Measurements from ENCODE around the gene TOP3B. TPM values are rescaled to one million over a fixed set of nuclear protein-coding genes. Genes with fewer than 3 reads are reported as not detected.

TOP3B gene
- total and polyA plus RNA-seq, 9 of the 15 experiments (the other 6 are each of a cell fraction or from before 2014, with no cell fraction given): 3.0 to 188 (median 112) TPM

- no peak for TF ChIP-seq ETV6 (IDR thresholded peaks at IDR 0.05; ENCODE audit: borderline replicate concordance in 1 of 2, low read depth in 2 of 2, low read length in 1 of 2)
- TF ChIP-seq ETV6 (CRISPR knock-in tag; IDR thresholded peaks at IDR 0.05; ENCODE audit: borderline replicate concordance): no peak; the same call in 1 of the 2 replicates
- TF ChIP-seq LARP7 (IDR thresholded peaks at IDR 0.05): no peak
- TF ChIP-seq CUX1 (CRISPR knock-in tag; IDR thresholded peaks at IDR 0.05): peak; percentile 99
- no peak; the same call in 1 of the 2 replicates for TF ChIP-seq ZNF551 (CRISPR knock-in tag; IDR thresholded peaks at IDR 0.05)
- no peak for TF ChIP-seq NR1H2 (CRISPR knock-in tag; IDR thresholded peaks at IDR 0.05)
- TF ChIP-seq PML (IDR thresholded peaks at IDR 0.05; ENCODE audit: low read length): peak; percentile 76
- TF ChIP-seq NR4A1 (CRISPR knock-in tag; IDR thresholded peaks at IDR 0.05): no peak
- no peak for TF ChIP-seq NR4A1 (tag; IDR thresholded peaks at IDR 0.05)
- TF ChIP-seq MECOM (CRISPR knock-in tag; IDR thresholded peaks at IDR 0.05): peak; percentile 100
- TF ChIP-seq TEAD1 (CRISPR knock-in tag; IDR thresholded peaks at IDR 0.05): 0 out of 4 replicates have a peak, but pooled peaks of 1 of the 2 experiments have one; percentile 39
- peak; percentile 98 for TF ChIP-seq KLF10 (CRISPR knock-in tag; IDR thresholded peaks at IDR 0.05)
- peak; percentile 99 for TF ChIP-seq GTF2E2 (tag; IDR thresholded peaks at IDR 0.05)
- TF ChIP-seq ZNF143 (CRISPR knock-in tag; IDR thresholded peaks at IDR 0.05): peak; percentile 54; the same call in 1 of the 2 replicates
- TF ChIP-seq, protein P1, sequence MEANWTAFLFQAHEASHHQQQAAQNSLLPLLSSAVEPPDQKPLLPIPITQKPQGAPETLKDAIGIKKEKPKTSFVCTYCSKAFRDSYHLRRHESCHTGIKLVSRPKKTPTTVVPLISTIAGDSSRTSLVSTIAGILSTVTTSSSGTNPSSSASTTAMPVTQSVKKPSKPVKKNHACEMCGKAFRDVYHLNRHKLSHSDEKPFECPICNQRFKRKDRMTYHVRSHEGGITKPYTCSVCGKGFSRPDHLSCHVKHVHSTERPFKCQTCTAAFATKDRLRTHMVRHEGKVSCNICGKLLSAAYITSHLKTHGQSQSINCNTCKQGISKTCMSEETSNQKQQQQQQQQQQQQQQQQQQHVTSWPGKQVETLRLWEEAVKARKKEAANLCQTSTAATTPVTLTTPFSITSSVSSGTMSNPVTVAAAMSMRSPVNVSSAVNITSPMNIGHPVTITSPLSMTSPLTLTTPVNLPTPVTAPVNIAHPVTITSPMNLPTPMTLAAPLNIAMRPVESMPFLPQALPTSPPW (CRISPR knock-in tag; IDR thresholded peaks at IDR 0.05): peak; percentile 80
- TF ChIP-seq GABPA (tag; conservative IDR thresholded peaks at IDR 0.05; ENCODE audit: low read depth): peak; percentile 77
- TF ChIP-seq HNRNPH1 (optimal IDR thresholded peaks at IDR 0.05; ENCODE audit: low read depth, low read length): no peak
- no peak for TF ChIP-seq WHSC1 (IDR thresholded peaks at IDR 0.05; ENCODE audit: low read length)
- TF ChIP-seq ZNF12 (CRISPR knock-in tag; IDR thresholded peaks at IDR 0.05): 0 out of 2 replicates have a peak, but pooled peaks have one; percentile 33
- TF ChIP-seq RNF2 (IDR thresholded peaks at IDR 0.05): no peak
- no peak for TF ChIP-seq FOXP1 (CRISPR knock-in tag; IDR thresholded peaks at IDR 0.05)
- TF ChIP-seq CBX1 (IDR thresholded peaks at IDR 0.05; ENCODE audit: low read depth): no peak
- TF ChIP-seq, protein P2, sequence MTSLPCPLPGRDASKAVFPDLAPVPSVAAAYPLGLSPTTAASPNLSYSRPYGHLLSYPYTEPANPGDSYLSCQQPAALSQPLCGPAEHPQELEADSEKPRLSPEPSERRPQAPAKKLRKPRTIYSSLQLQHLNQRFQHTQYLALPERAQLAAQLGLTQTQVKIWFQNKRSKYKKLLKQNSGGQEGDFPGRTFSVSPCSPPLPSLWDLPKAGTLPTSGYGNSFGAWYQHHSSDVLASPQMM (CRISPR knock-in tag; IDR thresholded peaks at IDR 0.05): peak; percentile 94
- TF ChIP-seq NCOA4 (IDR thresholded peaks at IDR 0.05; ENCODE audit: partially characterized antibody): no peak
Measured at GRCh38 chr22:22023581-22024137, 41.1 kb upstream of the TOP3B start (continued).
